COR-L47 (cell line): ENCODE results near the gene TNKS1BP1.
"Not testable (repeated sequence)": the region's sequence is repeated elsewhere in the genome, so short reads cannot be mapped to it uniquely, and the experiment has no call there.

Experiments used
- DNase-seq: peaks from one replicate; lab custom pipeline; 2025; lab: John Stamatoyannopoulos, UW

Gene TNKS1BP1

GRCh38 chr11:57288771-57289579 is 35.8 kb downstream of the TNKS1BP1 start:
- DNase-seq, result peak; percentile 20

GRCh38 chr11:57287884-57288283 is 36.9 kb downstream of the TNKS1BP1 start:
- DNase-seq, result no peak

GRCh38 chr11:57283231-57283990 is 41.3 kb downstream of the TNKS1BP1 start:
- no peak for DNase-seq

- not testable (repeated sequence) for DNase-seq
Observed at GRCh38 chr11:57281546-57281945, 43.2 kb downstream of the TNKS1BP1 start.

- DNase-seq, result no peak
Observed at GRCh38 chr11:57279116-57279515, 45.6 kb downstream of the TNKS1BP1 start.

- no peak for DNase-seq
Observed at GRCh38 chr11:57278721-57279095, 46.0 kb downstream of the TNKS1BP1 start.

GRCh38 chr11:57277845-57278720 is 46.7 kb downstream of the TNKS1BP1 start:
- peak; percentile 46 for DNase-seq

- DNase-seq, result no peak
Observed at GRCh38 chr11:57276971-57277675, 47.6 kb downstream of the TNKS1BP1 start.

GRCh38 chr11:57276169-57276970 is 48.4 kb downstream of the TNKS1BP1 start:
- no peak for DNase-seq

GRCh38 chr11:57275582-57275981 is 49.2 kb downstream of the TNKS1BP1 start:
- no peak for DNase-seq

GRCh38 chr11:57274904-57275498 is 49.8 kb downstream of the TNKS1BP1 start:
- no peak for DNase-seq

- no peak for DNase-seq
Observed at GRCh38 chr11:57273448-57274058, 51.2 kb downstream of the TNKS1BP1 start.

- peak; percentile 72 for DNase-seq
Observed at GRCh38 chr11:57269571-57270021, 55.2 kb downstream of the TNKS1BP1 start.

- DNase-seq, result no peak
Observed at GRCh38 chr11:57266157-57266556, 58.6 kb downstream of the TNKS1BP1 start.

- DNase-seq, result no peak
Observed at GRCh38 chr11:57263351-57263750, 61.4 kb downstream of the TNKS1BP1 start.

- DNase-seq, result no peak
Observed at GRCh38 chr11:57262157-57262556, 62.6 kb downstream of the TNKS1BP1 start.

GRCh38 chr11:57260937-57261783 is 63.6 kb downstream of the TNKS1BP1 start:
- DNase-seq, result no peak

GRCh38 chr11:57256119-57256518 is 68.6 kb downstream of the TNKS1BP1 start:
- DNase-seq, result no peak

- no peak for DNase-seq
Observed at GRCh38 chr11:57255618-57256017, 69.1 kb downstream of the TNKS1BP1 start.
